ENCODE results near the gene GCLC.

GRCh38 chr6:53585208-53585900 lies 40.5 kb upstream of the GCLC start:
- TF ChIP-seq CTCF (IDR thresholded peaks at IDR 0.05) = no peak
- TF ChIP-seq POLR2AphosphoS5 (IDR thresholded peaks at IDR 0.05) = no peak
- no peak for TF ChIP-seq POLR2A (IDR thresholded peaks at IDR 0.05)
- no peak for TF ChIP-seq EP300 (IDR thresholded peaks at IDR 0.05)

Measured in stomach (tissue), 4 donors.